ENCODE results near the gene PPIE. TPM values are rescaled to one million over a fixed set of nuclear protein-coding genes. Genes with fewer than 3 reads are reported as not detected.

The PPIE gene
- total and polyA plus RNA-seq, 2 of the 4 experiments (the other 2 are of a cell fraction), result 40.9 to 68.1 TPM

- H2BK120ac ChIP-seq (ENCODE audit: low read depth, low read length), result no peak overlapping the region
- in situ Hi-C loops (cut with MboI; ENCODE audit: low sequenced_read_pairs), result no loop called here
- no peak overlapping the region for H2AK5ac ChIP-seq (ENCODE audit: low read depth, low read length)
- H2AFZ ChIP-seq (replicated peaks; ENCODE audit: low read length, poor library complexity), result no peak overlapping the region
- no peak overlapping the region for H3K56ac ChIP-seq (ENCODE audit: extremely low read depth, insufficient read depth, low read length)
- no peaks in the 10 kb centered on the region for H3K4me1 ChIP-seq (ENCODE audit: control insufficient read depth, insufficient read depth, low read length)
- intact Hi-C loops (cut with micrococcal nuclease), result no loop called here
- H4K91ac ChIP-seq (ENCODE audit: insufficient read depth, low read depth, low read length), result no peak overlapping the region
- no peak overlapping the region for H3K9ac ChIP-seq (ENCODE audit: low read depth, low read length)
- H2BK20ac ChIP-seq (ENCODE audit: low read depth, low read length), result no peak overlapping the region
- no peak for DNase-seq
- no peak overlapping the region for H4K5ac ChIP-seq (ENCODE audit: low read depth, low read length)
- no peak overlapping the region for H2AK9ac ChIP-seq (replicated peaks; ENCODE audit: low read depth, low read length, poor library complexity)
- no TSS peak for BruUV-seq (replicated peaks)
- no peak overlapping the region for H2BK15ac ChIP-seq (ENCODE audit: low read depth, low read length)
- H3K4ac ChIP-seq (ENCODE audit: low read depth, low read length), result no peak overlapping the region
- H3K4me3 ChIP-seq (ENCODE audit: insufficient read depth, low read depth, low read length), result no peak overlapping the region
- no peak for ATAC-seq (ENCODE audit: low read depth)
- H3K79me1 ChIP-seq (ENCODE audit: low read depth in 1 of 2, low read length in 2 of 2), result no peaks in the 10 kb centered on the region
- no peak overlapping the region for H3K18ac ChIP-seq (ENCODE audit: low read depth, low read length)
- H2BK5ac ChIP-seq (ENCODE audit: low read depth, low read length, poor library complexity, severe bottlenecking), result no peak overlapping the region
- no peak overlapping the region for H3K4me2 ChIP-seq (ENCODE audit: low read depth, low read length)
- no CpG with 5 or more reads among the region's 10 CpGs for WGBS, 2 experiments (ENCODE audit: extremely low coverage in 2 of 2, insufficient read length in 1 of 2)
- dilution Hi-C loops (cut with HindIII; ENCODE audit: low sequenced_read_pairs, unreplicated experiment), result no loop called here
- H3K14ac ChIP-seq (replicated peaks; ENCODE audit: low read depth, low read length), result no peak overlapping the region
- H4K20me1 ChIP-seq (ENCODE audit: insufficient read depth, low read length), result no peaks in the 10 kb centered on the region
- CTCF ChIA-PET, result no interaction called here
- no peak overlapping the region for H4K8ac ChIP-seq (ENCODE audit: low read depth in 2 of 2, low read length in 2 of 2)
- H3K23ac ChIP-seq (ENCODE audit: low read depth, low read length), result no peak overlapping the region
- POLR2A ChIA-PET (ENCODE audit: unreplicated experiment), result no interaction called here
- no peak for TF ChIP-seq NFE2L2 (IDR thresholded peaks at IDR 0.05; ENCODE audit: low read depth, low read length)
- no peak for TF ChIP-seq BHLHE40 (IDR thresholded peaks at IDR 0.05; ENCODE audit: low read depth, low read length)
- no peak overlapping the region for H3K27ac ChIP-seq (ENCODE audit: insufficient read depth, low read length)
- no peaks in the 10 kb centered on the region for H3K9me1 ChIP-seq (ENCODE audit: insufficient read depth, low read length)
- H3K36me3 ChIP-seq (ENCODE audit: control insufficient read depth, insufficient read depth, low read length), result no peaks in the 10 kb centered on the region
- H3K27me3 ChIP-seq (ENCODE audit: control insufficient read depth, insufficient read depth, low read length), result peaks cover 52% of the 10 kb centered on the region
- H3K9me3 ChIP-seq (ENCODE audit: control insufficient read depth, insufficient read depth, low read length), result no peaks in the 10 kb centered on the region
Observed at GRCh38 chr1:39727221-39727931, 11.3 kb upstream of the PPIE start.

Data from IMR-90 (cell line).